Breast epithelium (tissue), 4 donors: ENCODE results near the gene RCOR1. TPM values are rescaled to one million over a fixed set of nuclear protein-coding genes. Genes with fewer than 3 reads are reported as not detected.
A peak's percentile ranks its signal among the peaks of the same experiment; 100 is the strongest.

Experiments used
- DNase-seq, 2 donors: peaks; one replicate each; pipeline ENCODE4 v3.0.0-alpha.2; 2019; ENCODE audit warnings: low spot score in 2 of 2
- H3K27ac ChIP-seq, 2 donors: fragments of 200-600 bp; sonication (generic) in 1 of 2; one replicate each; pipeline ENCODE4 v1.5.1; 2016 to 2019; ENCODE audit warnings: mild to moderate bottlenecking in 1 of 2
- H3K27me3 ChIP-seq, 2 donors: fragments of 200-600 bp; sonication (generic) in 1 of 2; one replicate each; pipeline versions ENCODE4 v1.5.1 to v1.6.0; 2017 to 2019; ENCODE audit warnings: control low read depth in 1 of 2, mild to moderate bottlenecking in 1 of 2
- H3K36me3 ChIP-seq: fragments of 200-600 bp; one replicate; pipeline ENCODE4 v1.5.1; 2019
- H3K4me1 ChIP-seq, 2 donors: fragments of 200-600 bp; sonication (generic); one replicate each; pipeline ENCODE4 v1.5.1; 2016 to 2019; ENCODE audit warnings: control low read depth in 1 of 2
- H3K4me3 ChIP-seq, 3 donors: fragments of 200-600 bp; sonication (generic); 1 replicate in 2 of 3; 2 replicates in 1 of 3; pipeline ENCODE4 v1.5.1; 2016 to 2019; ENCODE audit warnings: mild to moderate bottlenecking in 3 of 3, moderate library complexity in 2 of 3
- H3K9me3 ChIP-seq, 2 donors: fragments of 200-600 bp; sonication (generic) in 1 of 2; one replicate each; pipeline ENCODE4 v1.5.1; 2016 to 2019; ENCODE audit warnings: control low read depth in 1 of 2
- CTCF ChIP-seq, 3 donors: fragments of 450-650 bp; IDR thresholded peaks; one replicate each; pipeline ENCODE4 v1.5.1; 2016 to 2017; ENCODE audit warnings: antibody characterized with exemption in 3 of 3, mild to moderate bottlenecking in 3 of 3, moderate library complexity in 3 of 3
- POLR2A ChIP-seq: fragments of 450-650 bp; IDR thresholded peaks from one replicate; pipeline ENCODE4 v1.6.1; 2016; ENCODE audit warnings: antibody characterized with exemption, mild to moderate bottlenecking, moderate library complexity
- POLR2AphosphoS5 ChIP-seq, 3 donors: sonication (generic); formaldehyde crosslinking; IDR thresholded peaks; one replicate each; pipeline ENCODE4 v1.6.1; 2017; ENCODE audit warnings: antibody characterized with exemption in 3 of 3
- intact Hi-C: fragments of 100-400 bp; cut with DNase I; formaldehyde crosslinking; loops from one replicate; pipeline ENCODE4 v1.15.1; 2023; ENCODE audit warnings: low total_unique reads
- total RNA-seq, 3 donors: library from RNA; depleted of rRNA; stranded (reverse); fragments of >200 nt; gene quantifications; one replicate each; pipeline ENCODE4 v1.1.0, GENCODE V29; 2016

Gene RCOR1
- total RNA-seq, 3 donors from 2014 or later, result 15.7 to 21.8 (median 20.3) TPM

- intact Hi-C loops, result no loop called here
- DNase-seq, result no peak
- H3K27ac ChIP-seq, result peak overlapping the region in 1 of 2 donors; percentile 32
Measured at GRCh38 chr14:102769049-102769327, 176.5 kb downstream of the RCOR1 start.

GRCh38 chr14:102770147-102771123 lies 178.0 kb downstream of the RCOR1 start:
- no peaks in the 10 kb centered on the region for H3K27me3 ChIP-seq
- no peaks in the 10 kb centered on the region for H3K4me1 ChIP-seq
- no peak for DNase-seq
- intact Hi-C loops, result no loop called here
- H3K9me3 ChIP-seq, result no peaks in the 10 kb centered on the region
- H3K4me3 ChIP-seq, result no peak overlapping the region
- no peak overlapping the region for H3K27ac ChIP-seq
- no peak for TF ChIP-seq POLR2A
- no peak for TF ChIP-seq POLR2AphosphoS5 (IDR thresholded peaks at IDR 0.05)
- no peak for TF ChIP-seq CTCF (IDR thresholded peaks at IDR 0.05)
- no peaks in the 10 kb centered on the region for H3K36me3 ChIP-seq

More at GRCh38 chr14:102769049-102769327, 176.5 kb downstream of the RCOR1 start:
- TF ChIP-seq POLR2AphosphoS5 (IDR thresholded peaks at IDR 0.05) (no peak), CTCF (IDR thresholded peaks at IDR 0.05) (no peak), POLR2A (no peak)
- H3K4me1 ChIP-seq, result no peaks in the 10 kb centered on the region
- H3K4me3 ChIP-seq, result no peak overlapping the region
- no peaks in the 10 kb centered on the region for H3K27me3 ChIP-seq
- H3K36me3 ChIP-seq, result no peaks in the 10 kb centered on the region
- no peaks in the 10 kb centered on the region for H3K9me3 ChIP-seq

- no peak for TF ChIP-seq CTCF (IDR thresholded peaks at IDR 0.05)
- TF ChIP-seq POLR2AphosphoS5 (IDR thresholded peaks at IDR 0.05), result no peak
- no peak for TF ChIP-seq POLR2A
- Histone ChIP-seq H3K9me3 (no peaks in the 10 kb centered on the region), H3K4me3 (no peak overlapping the region), H3K27ac (no peak overlapping the region), H3K27me3 (no peaks in the 10 kb centered on the region), H3K36me3 (no peaks in the 10 kb centered on the region), H3K4me1 (no peaks in the 10 kb centered on the region)
- intact Hi-C loops, result no loop called here
- DNase-seq, result no peak
Measured at GRCh38 chr14:102771144-102771543, 178.7 kb downstream of the RCOR1 start.

GRCh38 chr14:102772781-102773570 lies 180.5 kb downstream of the RCOR1 start:
- DNase-seq, result no peak
- Histone ChIP-seq H3K4me3 (no peak overlapping the region), H3K27me3 (no peaks in the 10 kb centered on the region), H3K27ac (no peak overlapping the region), H3K9me3 (no peaks in the 10 kb centered on the region), H3K36me3 (no peaks in the 10 kb centered on the region), H3K4me1 (no peaks in the 10 kb centered on the region)
- no peak for TF ChIP-seq POLR2A
- no peak for TF ChIP-seq CTCF (IDR thresholded peaks at IDR 0.05)
- TF ChIP-seq POLR2AphosphoS5 (IDR thresholded peaks at IDR 0.05), result no peak
- intact Hi-C loops, result no loop called here
